GM12872 (cell line): Measurements from ENCODE around the gene PHLDB1.

Experiments
- CTCF ChIP-seq: IDR thresholded peaks from 3 replicates; pipeline ENCODE4 v1.5.1; 2011; ENCODE audit warnings: low read depth, mild to moderate bottlenecking, low read length, moderate library complexity; ENCODE audit not compliant: insufficient read depth

The PHLDB1 gene

GRCh38 chr11:118622376-118623268, 15.2 kb downstream of the PHLDB1 start:
- TF ChIP-seq CTCF: no peak

DNA sequence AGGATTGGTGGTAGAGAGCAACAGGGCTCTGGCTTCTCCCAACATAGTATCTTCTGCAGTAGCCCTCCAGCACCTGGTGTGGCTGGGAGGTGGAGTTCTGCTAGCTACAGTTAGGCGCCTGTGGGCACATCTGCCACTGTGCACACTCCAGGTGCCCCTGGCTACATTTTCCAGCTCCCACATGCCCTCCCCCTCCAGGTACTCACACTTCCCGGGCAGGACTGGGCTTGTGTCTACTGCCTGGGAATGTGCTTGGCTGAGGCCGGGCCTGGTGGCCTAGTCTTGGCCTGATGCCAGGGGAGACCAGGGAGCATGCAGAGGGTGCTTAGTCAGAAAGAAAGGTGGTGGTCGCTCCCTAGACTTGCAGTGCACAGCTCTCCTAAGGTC, 15.8 kb downstream of the PHLDB1 start:
- TF ChIP-seq CTCF: no peak

- TF ChIP-seq CTCF: no peak
Measured at GRCh38 chr11:118625036-118625690, 17.7 kb downstream of the PHLDB1 start.

GRCh38 chr11:118625976-118626375, 18.6 kb downstream of the PHLDB1 start:
- TF ChIP-seq CTCF: no peak

- TF ChIP-seq CTCF: no peak
Measured at GRCh38 chr11:118627566-118627965, 20.2 kb downstream of the PHLDB1 start.

DNA sequence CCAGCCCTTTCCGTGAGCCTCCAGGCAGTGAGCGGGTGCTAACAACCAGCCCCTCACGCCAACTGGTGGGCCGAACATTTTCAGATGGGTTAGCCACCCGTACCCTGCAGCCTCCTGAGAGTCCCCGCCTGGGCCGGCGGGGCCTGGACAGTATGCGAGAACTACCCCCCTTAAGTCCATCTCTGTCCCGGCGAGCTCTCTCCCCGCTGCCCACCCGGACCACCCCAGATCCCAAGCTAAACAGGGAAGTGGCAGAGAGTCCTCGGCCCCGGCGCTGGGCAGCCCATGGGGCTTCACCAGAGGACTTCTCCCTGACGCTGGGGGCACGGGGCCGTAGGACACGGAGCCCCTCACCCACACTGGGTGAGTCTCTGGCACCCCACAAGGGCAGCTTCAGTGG, 20.6 kb downstream of the PHLDB1 start:
- no peak for TF ChIP-seq CTCF

GRCh38 chr11:118628432-118628831, 21.0 kb downstream of the PHLDB1 start:
- TF ChIP-seq CTCF: no peak
